Calu3 (cell line): ENCODE data around the gene PMAIP1. TPM values are rescaled to one million over a fixed set of nuclear protein-coding genes. Genes with fewer than 3 reads are reported as not detected.
A peak's percentile ranks its signal among the peaks of the same experiment; 100 is the strongest.

ENCODE experiments used
- BruUV-seq: library from RNA; stranded (reverse); fragments of 400-500 nt; replicated peaks from 2 replicates; lab custom pipeline; 2021; lab: Mats Ljungman, UMichigan
- CTCF ChIA-PET: fragments of 300-600 bp; sonication (Branson Sonifier 250); formaldehyde crosslinking; loops from one replicate; lab custom pipeline; 2022; ENCODE audit warnings: antibody characterized with exemption; lab: Charles Lee
- DNase-seq: peaks from one replicate; pipeline ENCODE4 v3.0.0; 2022
- H3K27ac Mint-ChIP-seq: one replicate; pipeline ENCODE4 v1.8.0; 2022; ENCODE audit warnings: mixed read lengths; ENCODE audit not compliant: unreplicated experiment
- H3K27me3 Mint-ChIP-seq: one replicate; pipeline ENCODE4 v1.8.0; 2022; ENCODE audit warnings: mixed read lengths; ENCODE audit not compliant: unreplicated experiment
- H3K36me3 Mint-ChIP-seq: one replicate; pipeline ENCODE4 v1.8.0; 2022; ENCODE audit warnings: mild to moderate bottlenecking, moderate library complexity, mixed read lengths; ENCODE audit not compliant: insufficient read depth, unreplicated experiment
- H3K4me1 Mint-ChIP-seq: one replicate; pipeline ENCODE4 v1.8.0; 2022; ENCODE audit warnings: mild to moderate bottlenecking, low read depth, mixed read lengths; ENCODE audit not compliant: unreplicated experiment
- H3K4me3 Mint-ChIP-seq: one replicate; pipeline ENCODE4 v1.8.0; 2022; ENCODE audit warnings: mild to moderate bottlenecking, low read depth, moderate library complexity, mixed read lengths; ENCODE audit not compliant: unreplicated experiment
- H3K9me3 Mint-ChIP-seq: one replicate; pipeline ENCODE4 v1.8.0; 2022; ENCODE audit warnings: low read depth, mixed read lengths; ENCODE audit not compliant: unreplicated experiment
- CTCF ChIP-seq: fragments of 200-600 bp; IDR thresholded peaks from one replicate; pipeline ENCODE4 v1.8.0; 2022; ENCODE audit warnings: antibody characterized with exemption; ENCODE audit not compliant: unreplicated experiment
- intact Hi-C: fragments of 100-400 bp; cut with micrococcal nuclease; formaldehyde crosslinking; loops from one replicate; pipeline ENCODE4 v1.10.0; 2022; ENCODE audit not compliant: unreplicated experiment
- total RNA-seq: library from RNA; stranded (reverse); gene quantifications from 2 replicates; pipeline ENCODE4 v1.2.3, GENCODE V29; 2022

PMAIP1 gene
- total RNA-seq, 1 experiment from 2014 or later: 56.1 TPM

GRCh38 chr18:59952283-59953007, 52.6 kb downstream of the PMAIP1 start:
- H3K4me3 Mint-ChIP-seq: peak overlapping the region; percentile 17
- DNase-seq: no peak
- peak overlapping the region; percentile 85 for H3K27ac Mint-ChIP-seq
- H3K36me3 Mint-ChIP-seq: peaks cover 10% of the 10 kb centered on the region
- intact Hi-C loops: loop anchor here (1.0 kb wide), 1 partner anchor 48 kb away; no protein-coding TSS in a partner anchor
- CTCF ChIA-PET: interaction anchor here (0.7 to 1.9 kb wide), 4 partner anchors 14 to 113 kb away, joined by 3 to 9 read pairs (median 4); no protein-coding TSS in a partner anchor
- TF ChIP-seq CTCF: no peak
- BruUV-seq: no TSS peak
- H3K9me3 Mint-ChIP-seq: no peaks in the 10 kb centered on the region
- peaks cover 54% of the 10 kb centered on the region for H3K4me1 Mint-ChIP-seq
- H3K27me3 Mint-ChIP-seq: no peaks in the 10 kb centered on the region

Other genes starting within 250 kb of the PMAIP1 start
- gene CCBE1, start 202.6 kb upstream of the PMAIP1 start, total RNA-seq: 0.05 and 0.12 TPM in 2 replicates